ENCODE measurements around the gene DUOX1. TPM values are rescaled to one million over a fixed set of nuclear protein-coding genes. Genes with fewer than 3 reads are reported as not detected.

DUOX1 gene
- total RNA-seq, 1 donor from 2014 or later: 0.07 TPM

DNA sequence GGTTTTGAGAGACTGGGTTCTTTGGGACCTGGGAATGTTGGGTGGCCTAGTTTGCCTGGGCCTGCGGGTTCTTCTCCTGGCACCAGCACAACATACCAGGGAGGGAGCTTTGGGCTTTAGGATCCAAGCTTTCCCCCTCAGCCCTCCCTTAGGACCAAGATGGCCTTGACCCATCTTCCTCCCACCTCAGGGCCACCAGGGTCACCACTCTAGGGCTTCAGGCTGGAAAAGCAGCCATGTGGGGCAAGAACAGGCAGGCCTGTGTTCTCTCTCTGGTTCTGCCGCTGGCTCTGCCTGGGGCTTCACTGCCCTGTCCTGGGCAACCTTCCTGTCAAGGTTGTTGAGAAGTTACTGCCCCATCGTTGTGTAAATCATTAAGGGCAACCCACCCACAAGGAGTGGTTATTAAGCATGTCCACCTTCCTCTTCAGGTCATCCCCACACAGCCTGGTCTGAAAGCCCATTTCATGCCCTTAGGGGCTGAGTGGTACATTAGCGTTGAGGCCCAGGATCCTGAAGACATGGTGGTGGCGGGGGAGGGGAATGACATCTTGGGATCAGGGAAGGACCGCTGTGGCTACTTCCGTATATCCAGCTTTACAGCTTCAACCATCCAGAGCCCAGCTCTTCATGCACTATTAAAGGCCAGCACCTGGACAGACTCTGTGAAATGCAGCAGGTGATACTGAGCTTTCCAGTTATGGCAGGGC lies 652 bp downstream of the DUOX1 start:
- H3K4me3 ChIP-seq (ENCODE audit: insufficient read depth, low read depth, low read length): no peak overlapping the region
- no peak overlapping the region for H2AFZ ChIP-seq (ENCODE audit: low read depth, low read length)

DNA sequence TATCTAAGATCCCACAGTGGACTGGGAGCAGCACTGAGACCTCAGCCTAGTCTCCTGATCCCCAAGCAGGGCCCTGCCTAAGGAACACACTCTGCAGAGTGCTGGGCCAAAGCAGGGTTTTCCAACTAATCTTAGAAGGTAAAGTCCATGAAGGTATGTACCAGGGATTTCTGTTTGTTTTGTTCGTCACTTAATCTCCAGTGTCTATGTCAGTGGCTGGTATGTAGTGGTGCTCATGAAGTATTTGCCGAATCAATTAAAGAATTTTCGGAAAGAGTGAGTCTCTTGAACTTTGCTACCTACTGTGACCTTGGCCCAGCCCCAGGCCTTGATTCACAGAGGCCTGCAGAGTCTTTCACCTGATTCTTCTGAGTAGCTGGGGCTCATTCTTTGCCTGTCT lies 1.7 kb downstream of the DUOX1 start:
- H4K20me1 ChIP-seq (ENCODE audit: insufficient read depth, low read length): no peaks in the 10 kb centered on the region
- peaks cover 75% of the 10 kb centered on the region for H3K27me3 Mint-ChIP-seq (ENCODE audit: low read depth, unreplicated experiment)
- H3K4me3 Mint-ChIP-seq (ENCODE audit: unreplicated experiment): no peak overlapping the region

More for the DNA sequence above, 652 bp downstream of the DUOX1 start:
- Histone ChIP-seq H3K27me3 (ENCODE audit: insufficient read depth, low read length) (peaks cover 72% of the 10 kb centered on the region), H3K36me3 (ENCODE audit: insufficient read depth, low read length) (no peaks in the 10 kb centered on the region), H3K4me2 (ENCODE audit: low read length) (no peak overlapping the region), H3K9me3 (ENCODE audit: insufficient read depth, low read depth, low read length) (no peaks in the 10 kb centered on the region), H3K4me1 (ENCODE audit: insufficient read depth, low read length) (no peaks in the 10 kb centered on the region), H4K20me1 (ENCODE audit: insufficient read depth, low read length) (no peaks in the 10 kb centered on the region), H3K27ac (ENCODE audit: low read depth, low read length) (no peak overlapping the region), H3K9ac (ENCODE audit: low read length) (no peak overlapping the region), H3K79me2 (ENCODE audit: insufficient read depth, low read length) (no peaks in the 10 kb centered on the region)
- H3K4me3 Mint-ChIP-seq (ENCODE audit: unreplicated experiment): no peak overlapping the region
- TF ChIP-seq EZH2 (IDR thresholded peaks at IDR 0.05; ENCODE audit: insufficient read depth, low read length): no peak
- TF ChIP-seq, protein P1, sequence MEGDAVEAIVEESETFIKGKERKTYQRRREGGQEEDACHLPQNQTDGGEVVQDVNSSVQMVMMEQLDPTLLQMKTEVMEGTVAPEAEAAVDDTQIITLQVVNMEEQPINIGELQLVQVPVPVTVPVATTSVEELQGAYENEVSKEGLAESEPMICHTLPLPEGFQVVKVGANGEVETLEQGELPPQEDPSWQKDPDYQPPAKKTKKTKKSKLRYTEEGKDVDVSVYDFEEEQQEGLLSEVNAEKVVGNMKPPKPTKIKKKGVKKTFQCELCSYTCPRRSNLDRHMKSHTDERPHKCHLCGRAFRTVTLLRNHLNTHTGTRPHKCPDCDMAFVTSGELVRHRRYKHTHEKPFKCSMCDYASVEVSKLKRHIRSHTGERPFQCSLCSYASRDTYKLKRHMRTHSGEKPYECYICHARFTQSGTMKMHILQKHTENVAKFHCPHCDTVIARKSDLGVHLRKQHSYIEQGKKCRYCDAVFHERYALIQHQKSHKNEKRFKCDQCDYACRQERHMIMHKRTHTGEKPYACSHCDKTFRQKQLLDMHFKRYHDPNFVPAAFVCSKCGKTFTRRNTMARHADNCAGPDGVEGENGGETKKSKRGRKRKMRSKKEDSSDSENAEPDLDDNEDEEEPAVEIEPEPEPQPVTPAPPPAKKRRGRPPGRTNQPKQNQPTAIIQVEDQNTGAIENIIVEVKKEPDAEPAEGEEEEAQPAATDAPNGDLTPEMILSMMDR (IDR thresholded peaks at IDR 0.05; ENCODE audit: insufficient read depth, low read depth, low read length): no peak
- peaks cover 80% of the 10 kb centered on the region for H3K27me3 Mint-ChIP-seq (ENCODE audit: low read depth, unreplicated experiment)
- FAIRE-seq (no peak), DNase-seq (ENCODE audit: low read depth) (no peak)
- no peaks in the 10 kb centered on the region for H3K36me3 Mint-ChIP-seq (ENCODE audit: low read depth, unreplicated experiment)
- no peak overlapping the region for H3K27ac Mint-ChIP-seq (ENCODE audit: unreplicated experiment)
- peaks cover 3% of the 10 kb centered on the region for H3K9me3 Mint-ChIP-seq (ENCODE audit: unreplicated experiment)
- no peaks in the 10 kb centered on the region for H3K4me1 Mint-ChIP-seq (ENCODE audit: low read depth, unreplicated experiment)

More for the DNA sequence above, 1.7 kb downstream of the DUOX1 start:
- no peak overlapping the region for H3K9ac ChIP-seq (ENCODE audit: low read length)
- Mint-ChIP-seq H3K9me3 (ENCODE audit: unreplicated experiment) (peaks cover 3% of the 10 kb centered on the region), H3K4me1 (ENCODE audit: low read depth, unreplicated experiment) (no peaks in the 10 kb centered on the region), H3K36me3 (ENCODE audit: low read depth, unreplicated experiment) (no peaks in the 10 kb centered on the region), H3K27ac (ENCODE audit: unreplicated experiment) (no peak overlapping the region)
- FAIRE-seq (no peak), DNase-seq (ENCODE audit: low read depth) (no peak)
- no peak overlapping the region for H3K4me2 ChIP-seq (ENCODE audit: low read length)
- TF ChIP-seq, protein P1 (IDR thresholded peaks at IDR 0.05; ENCODE audit: insufficient read depth, low read depth, low read length): no peak
- no peak for TF ChIP-seq EZH2 (IDR thresholded peaks at IDR 0.05; ENCODE audit: insufficient read depth, low read length)
- no peaks in the 10 kb centered on the region for H3K4me1 ChIP-seq (ENCODE audit: insufficient read depth, low read length)
- H3K4me3 ChIP-seq (ENCODE audit: insufficient read depth, low read depth, low read length): no peak overlapping the region
- no peak overlapping the region for H3K27ac ChIP-seq (ENCODE audit: low read depth, low read length)
- H3K79me2 ChIP-seq (ENCODE audit: insufficient read depth, low read length): no peaks in the 10 kb centered on the region
- H3K27me3 ChIP-seq (ENCODE audit: insufficient read depth, low read length): peaks cover 70% of the 10 kb centered on the region
- no peaks in the 10 kb centered on the region for H3K36me3 ChIP-seq (ENCODE audit: insufficient read depth, low read length)
- no peak overlapping the region for H2AFZ ChIP-seq (ENCODE audit: low read depth, low read length)
- H3K9me3 ChIP-seq (ENCODE audit: insufficient read depth, low read depth, low read length): no peaks in the 10 kb centered on the region

Measured in astrocyte (in vitro differentiated cells and primary cell).